Esophagus squamous epithelium (tissue), 4 donors: ENCODE measurements around the gene SCN8A.

Experiments used
- CTCF ChIP-seq, 6 experiments: fragments of 450-650 bp in 4 of 6; fragments of 200-600 bp in 2 of 6; sonication (generic) in 2 of 6; IDR thresholded peaks; one replicate each; pipeline ENCODE4 v1.5.1; 2016 to 2019; ENCODE audit warnings: antibody characterized with exemption in 6 of 6, mild to moderate bottlenecking in 4 of 6, moderate library complexity in 4 of 6
- POLR2A ChIP-seq, 4 donors: fragments of 450-650 bp; IDR thresholded peaks; one replicate each; pipeline ENCODE4 v1.6.1; 2017; ENCODE audit warnings: antibody characterized with exemption in 4 of 4, mild to moderate bottlenecking in 4 of 4, moderate library complexity in 3 of 4

- TF ChIP-seq CTCF (IDR thresholded peaks at IDR 0.05) (no peak), POLR2A (IDR thresholded peaks at IDR 0.05) (no peak)
Observed at GRCh38 chr12:51622564-51622963, 31.5 kb downstream of the SCN8A start.
